PC-3 (cell line): ENCODE results near the gene AKIRIN2. TPM values are rescaled to one million over a fixed set of nuclear protein-coding genes. Genes with fewer than 3 reads are reported as not detected.

Experiments used
- ATAC-seq: fragments of 200-7000 bp; cut with Tn5 transposase; 2 replicates; pipeline ENCODE4 v1.9.1; 2020; ENCODE audit warnings: mild to moderate bottlenecking, moderate library complexity
- BruUV-seq: library from RNA; stranded (reverse); fragments of 400-500 nt; replicated peaks from 2 replicates; lab custom pipeline; 2021; lab: Mats Ljungman, UMichigan
- CTCF ChIA-PET: fragments of 300-600 bp; sonication (Branson Sonifier 250); formaldehyde crosslinking; loops from one replicate; lab custom pipeline; 2022; ENCODE audit warnings: antibody characterized with exemption; lab: Charles Lee
- POLR2A ChIA-PET: fragments of 300-600 bp; sonication (Branson Sonifier 250); formaldehyde crosslinking; loops from one replicate; lab custom pipeline; 2022; ENCODE audit warnings: antibody characterized with exemption; ENCODE audit not compliant: unreplicated experiment; lab: Charles Lee
- DNase-seq: peaks from one replicate; pipeline ENCODE4 v3.0.0-alpha.2; 2015
- H2AFZ ChIP-seq: fragments of 300-600 bp; sonication (generic); 2 replicates; pipeline ENCODE4 v1.6.0; 2016; ENCODE audit warnings: antibody characterized with exemption, low read length
- H3F3A ChIP-seq: fragments of 300-600 bp; sonication (generic); one replicate; pipeline ENCODE4 v1.6.0; 2017; ENCODE audit warnings: antibody characterized with exemption, low read length, control low read depth, mild to moderate bottlenecking; ENCODE audit not compliant: unreplicated experiment
- H3K27ac ChIP-seq: fragments of 300-600 bp; sonication (generic); 2 replicates; pipeline ENCODE4 v1.5.1; 2016; ENCODE audit warnings: mild to moderate bottlenecking, low read length
- H3K27me3 ChIP-seq: fragments of 300-600 bp; sonication (generic); 2 replicates; pipeline ENCODE4 v1.6.1; 2016; ENCODE audit warnings: low read length, mixed read lengths
- H3K36me3 ChIP-seq: fragments of 300-600 bp; sonication (generic); 2 replicates; pipeline ENCODE4 v1.6.1; 2016; ENCODE audit warnings: low read depth, mixed run types, low read length, mixed read lengths
- H3K4me1 ChIP-seq: fragments of 300-600 bp; sonication (generic); 2 replicates; pipeline ENCODE4 v1.5.1; 2016; ENCODE audit warnings: low read length; ENCODE audit not compliant: insufficient read depth
- H3K4me2 ChIP-seq: fragments of 300-600 bp; sonication (generic); 2 replicates; pipeline ENCODE4 v1.6.0; 2016; ENCODE audit warnings: low read length
- H3K4me3 ChIP-seq: fragments of 300-600 bp; sonication (generic); 2 replicates; pipeline ENCODE4 v1.5.1; 2016; ENCODE audit warnings: mild to moderate bottlenecking, low read length, mixed read lengths
- H3K79me2 ChIP-seq: fragments of 300-600 bp; sonication (generic); 2 replicates; pipeline ENCODE4 v1.6.1; 2017; ENCODE audit warnings: low read length, mixed read lengths
- H3K9ac ChIP-seq: fragments of 300-600 bp; sonication (generic); 2 replicates; pipeline ENCODE4 v1.6.0; 2016; ENCODE audit warnings: mild to moderate bottlenecking, low read length
- H3K9me2 ChIP-seq: fragments of 300-600 bp; sonication (generic); replicated peaks from 2 replicates; pipeline ENCODE4 v1.6.1; 2016; ENCODE audit warnings: mixed run types, low read length, mixed read lengths
- H3K9me3 ChIP-seq: fragments of 300-600 bp; sonication (generic); 2 replicates; pipeline ENCODE4 v1.6.1; 2016; ENCODE audit warnings: low read length, mixed read lengths
- H4K20me1 ChIP-seq: fragments of 300-600 bp; sonication (generic); 2 replicates; pipeline ENCODE4 v1.6.1; 2016; ENCODE audit warnings: low read length, mixed read lengths
- CTCF ChIP-seq: fragments of 300-600 bp; sonication (generic); conservative IDR thresholded peaks from 2 replicates; pipeline ENCODE4 v1.5.1; 2017; ENCODE audit warnings: antibody characterized with exemption, low read depth, mild to moderate bottlenecking, low read length
- EZH2 ChIP-seq: fragments of 300-600 bp; sonication (generic); IDR thresholded peaks from one replicate; pipeline ENCODE4 v1.6.1; 2017; ENCODE audit warnings: antibody characterized with exemption, mild to moderate bottlenecking, low read length; ENCODE audit not compliant: unreplicated experiment
- EZH2phosphoT487 ChIP-seq: fragments of 300-600 bp; sonication (generic); IDR thresholded peaks from 2 replicates; pipeline ENCODE4 v1.6.1; 2018; ENCODE audit warnings: mild to moderate bottlenecking, antibody characterized with exemption, low read length, borderline replicate concordance
- intact Hi-C: fragments of 100-400 bp; cut with micrococcal nuclease; formaldehyde crosslinking; loops from 2 replicates; pipeline ENCODE4 v1.9.0; 2023
- total RNA-seq: library from RNA; depleted of rRNA; stranded (reverse); fragments of >200 nt; gene quantifications from 2 replicates; pipeline ENCODE4 v1.2.3, GENCODE V29; 2014

Gene AKIRIN2
- total RNA-seq, 1 experiment from 2014 or later, result 15.1 TPM

GRCh38 chr6:87663434-87663833 lies 38.6 kb downstream of the AKIRIN2 start:
- Histone ChIP-seq H3F3A (no peaks in the 10 kb centered on the region), H3K4me1 (0 out of 2 replicates have a peak, but pooled peaks cover 4% of the 10 kb centered on the region), H3K9me2 (no peaks in the 10 kb centered on the region), H4K20me1 (no peaks in the 10 kb centered on the region), H3K4me3 (no peak overlapping the region), H3K27me3 (no peaks in the 10 kb centered on the region), H3K9ac (no peak overlapping the region), H2AFZ (no peak overlapping the region), H3K36me3 (no peaks in the 10 kb centered on the region), H3K27ac (no peak overlapping the region), H3K4me2 (no peak overlapping the region), H3K9me3 (no peaks in the 10 kb centered on the region), H3K79me2 (no peaks in the 10 kb centered on the region)
- no TSS peak for BruUV-seq
- ChIA-PET CTCF (no interaction called here), POLR2A (no interaction called here)
- no peak for DNase-seq
- no peak for TF ChIP-seq CTCF
- TF ChIP-seq EZH2, result no peak
- TF ChIP-seq EZH2phosphoT487, result no peak
- intact Hi-C loops, result no loop called here
- no peak for ATAC-seq

GRCh38 chr6:87661503-87661902 lies 40.5 kb downstream of the AKIRIN2 start:
- no peak overlapping the region for H3K27ac ChIP-seq
- H3K4me1 ChIP-seq, result 0 out of 2 replicates have a peak, but pooled peaks cover 4% of the 10 kb centered on the region
- intact Hi-C loops, result no loop called here
- H4K20me1 ChIP-seq, result no peaks in the 10 kb centered on the region
- ChIA-PET CTCF (no interaction called here), POLR2A (no interaction called here)
- TF ChIP-seq EZH2phosphoT487 (no peak), CTCF (no peak), EZH2 (no peak)
- no peaks in the 10 kb centered on the region for H3K9me3 ChIP-seq
- no peak overlapping the region for H3K9ac ChIP-seq
- H3F3A ChIP-seq, result no peaks in the 10 kb centered on the region
- BruUV-seq, result no TSS peak
- peaks cover 3% of the 10 kb centered on the region for H3K36me3 ChIP-seq
- H3K79me2 ChIP-seq, result no peaks in the 10 kb centered on the region
- no peaks in the 10 kb centered on the region for H3K27me3 ChIP-seq
- no peak for ATAC-seq
- DNase-seq, result no peak
- no peak overlapping the region for H3K4me2 ChIP-seq
- no peak overlapping the region for H2AFZ ChIP-seq
- no peak overlapping the region for H3K4me3 ChIP-seq
- H3K9me2 ChIP-seq, result no peaks in the 10 kb centered on the region

GRCh38 chr6:87661016-87661415 lies 41.0 kb downstream of the AKIRIN2 start:
- H3K9me2 ChIP-seq, result no peaks in the 10 kb centered on the region
- no peaks in the 10 kb centered on the region for H4K20me1 ChIP-seq
- no peak for DNase-seq
- ChIA-PET POLR2A (no interaction called here), CTCF (no interaction called here)
- TF ChIP-seq EZH2phosphoT487 (no peak), EZH2 (no peak), CTCF (no peak)
- BruUV-seq, result no TSS peak
- no peaks in the 10 kb centered on the region for H3F3A ChIP-seq
- ATAC-seq, result no peak
- H3K9ac ChIP-seq, result no peak overlapping the region
- H3K27me3 ChIP-seq, result no peaks in the 10 kb centered on the region
- H3K4me1 ChIP-seq, result 0 out of 2 replicates have a peak, but pooled peaks cover 4% of the 10 kb centered on the region
- no peaks in the 10 kb centered on the region for H3K79me2 ChIP-seq
- H2AFZ ChIP-seq, result no peak overlapping the region
- intact Hi-C loops, result no loop called here
- H3K4me3 ChIP-seq, result no peak overlapping the region
- no peak overlapping the region for H3K27ac ChIP-seq
- peaks cover 3% of the 10 kb centered on the region for H3K36me3 ChIP-seq
- H3K9me3 ChIP-seq, result no peaks in the 10 kb centered on the region
- H3K4me2 ChIP-seq, result no peak overlapping the region
